Hepatocyte (in vitro differentiated cells): ENCODE data around the gene UBALD2. TPM values are rescaled to one million over a fixed set of nuclear protein-coding genes. Genes with fewer than 3 reads are reported as not detected.

ENCODE experiments used
- DNase-seq: peaks from one replicate; pipeline ENCODE4 v3.0.0-alpha.2; 2016; ENCODE audit warnings: low spot score
- H2AFZ ChIP-seq: fragments of 200-600 bp; sonication (generic); 2 replicates; pipeline ENCODE4 v1.6.0; 2016; ENCODE audit warnings: antibody characterized with exemption, mild to moderate bottlenecking
- H3K27ac ChIP-seq: fragments of 200-600 bp; sonication (generic); 2 replicates; pipeline ENCODE4 v1.5.1; 2016; ENCODE audit warnings: mild to moderate bottlenecking
- H3K27me3 ChIP-seq: fragments of 200-600 bp; sonication (generic); 2 replicates; pipeline ENCODE4 v1.6.1; 2016
- H3K36me3 ChIP-seq: fragments of 200-600 bp; sonication (generic); replicated peaks from 2 replicates; pipeline ENCODE4 v1.5.1; 2016; ENCODE audit warnings: low read depth; ENCODE audit not compliant: insufficient read depth
- H3K4me1 ChIP-seq: fragments of 200-600 bp; sonication (generic); 2 replicates; pipeline ENCODE4 v1.5.1; 2016; ENCODE audit warnings: mild to moderate bottlenecking, moderate library complexity; ENCODE audit not compliant: insufficient read depth
- H3K4me2 ChIP-seq: fragments of 200-600 bp; sonication (generic); 2 replicates; pipeline ENCODE4 v1.6.0; 2016
- H3K4me3 ChIP-seq: fragments of 200-600 bp; sonication (generic); 2 replicates; pipeline ENCODE4 v1.5.1; 2016; ENCODE audit warnings: mild to moderate bottlenecking
- H3K79me2 ChIP-seq: fragments of 200-600 bp; sonication (generic); 2 replicates; pipeline ENCODE4 v1.6.0; 2017; ENCODE audit warnings: mild to moderate bottlenecking
- H3K9me2 ChIP-seq: fragments of 200-600 bp; sonication (generic); replicated peaks from 2 replicates; pipeline ENCODE4 v1.6.0; 2017; ENCODE audit warnings: mild to moderate bottlenecking; ENCODE audit not compliant: insufficient read depth
- H3K9me3 ChIP-seq: fragments of 200-600 bp; sonication (generic); 2 replicates; pipeline ENCODE4 v1.5.1; 2016; ENCODE audit warnings: low read depth, mild to moderate bottlenecking
- H4K20me1 ChIP-seq: fragments of 200-600 bp; sonication (generic); 2 replicates; pipeline ENCODE4 v1.6.0; 2016; ENCODE audit warnings: mild to moderate bottlenecking; ENCODE audit not compliant: insufficient read depth, poor library complexity, severe bottlenecking
- CTCF ChIP-seq: fragments of 200-600 bp; sonication (generic); IDR thresholded peaks from 2 replicates; pipeline ENCODE4 v1.5.1; 2016; ENCODE audit warnings: antibody characterized with exemption, mild to moderate bottlenecking; ENCODE audit not compliant: poor library complexity
- EZH2 ChIP-seq: fragments of 200-600 bp; sonication (generic); IDR thresholded peaks from 2 replicates; pipeline ENCODE4 v1.6.1; 2016; ENCODE audit warnings: antibody characterized with exemption, mild to moderate bottlenecking, borderline replicate concordance
- EZH2phosphoT487 ChIP-seq: fragments of 200-600 bp; sonication (generic); IDR thresholded peaks from one replicate; pipeline ENCODE4 v1.6.1; 2018; ENCODE audit warnings: antibody characterized with exemption, mild to moderate bottlenecking, low read depth, moderate library complexity; ENCODE audit not compliant: unreplicated experiment, severe bottlenecking
- WGBS: methylation state at CpG from one replicate; pipeline ENCODE4 v1.1.6; 2016; ENCODE audit warnings: low lambda C conversion rate; ENCODE audit errors: missing lambda C conversion rate; 5-methylcytosine and 5-hydroxymethylcytosine counted together
- polyA plus RNA-seq: library from polyadenylated mRNA; unstranded; fragments of >200 nt; fragmentation: Nextera tagmentation; extraction: Ambion mirVana; gene quantifications from 2 replicates; pipeline ENCODE4 v1.2.1, GENCODE V29; 2016
- total RNA-seq: library from RNA; depleted of rRNA; stranded (reverse); fragments of >200 nt; gene quantifications from 2 replicates; pipeline ENCODE4 v1.2.3, GENCODE V29; 2014

UBALD2 gene
- total and polyA plus RNA-seq, 2 experiments from 2014 or later = 10.2 to 13.1 TPM

GRCh38 chr17:76274112-76274956 lies 9.2 kb downstream of the UBALD2 start:
- Histone ChIP-seq H3K27me3 (no peaks in the 10 kb centered on the region), H4K20me1 (no peaks in the 10 kb centered on the region), H3K4me1 (peaks cover 11% of the 10 kb centered on the region), H3K4me3 (no peak overlapping the region), H3K9me3 (no peaks in the 10 kb centered on the region), H3K36me3 (no peaks in the 10 kb centered on the region), H3K27ac (no peak overlapping the region), H3K79me2 (peaks cover 2% of the 10 kb centered on the region), H3K9me2 (no peaks in the 10 kb centered on the region), H2AFZ (no peak overlapping the region), H3K4me2 (no peak overlapping the region)
- DNase-seq = no peak
- 79% methylated on average over 19 of the region's 21 CpGs for WGBS
- no peak for TF ChIP-seq CTCF
- TF ChIP-seq EZH2 = no peak
- TF ChIP-seq EZH2phosphoT487 = no peak

- H3K27me3 ChIP-seq = no peaks in the 10 kb centered on the region
- TF ChIP-seq CTCF (no peak), EZH2 (no peak), EZH2phosphoT487 (no peak)
- no peak overlapping the region for H3K4me2 ChIP-seq
- H3K27ac ChIP-seq = no peak overlapping the region
- H3K9me3 ChIP-seq = no peaks in the 10 kb centered on the region
- H3K9me2 ChIP-seq = no peaks in the 10 kb centered on the region
- no peaks in the 10 kb centered on the region for H4K20me1 ChIP-seq
- DNase-seq = no peak
- H2AFZ ChIP-seq = no peak overlapping the region
- WGBS = 94% methylated on average over 19 of the region's 22 CpGs
- H3K4me3 ChIP-seq = no peak overlapping the region
- peaks cover 11% of the 10 kb centered on the region for H3K4me1 ChIP-seq
- no peaks in the 10 kb centered on the region for H3K79me2 ChIP-seq
- no peaks in the 10 kb centered on the region for H3K36me3 ChIP-seq
Measured at GRCh38 chr17:76275382-76276068, 10.4 kb downstream of the UBALD2 start.

GRCh38 chr17:76276069-76276431 lies 10.9 kb downstream of the UBALD2 start:
- 98% methylated on average over 9 of the region's 11 CpGs for WGBS
- H2AFZ ChIP-seq = no peak overlapping the region
- peaks cover 11% of the 10 kb centered on the region for H3K4me1 ChIP-seq
- no peaks in the 10 kb centered on the region for H3K36me3 ChIP-seq
- no peak overlapping the region for H3K4me2 ChIP-seq
- H3K9me3 ChIP-seq = no peaks in the 10 kb centered on the region
- no peak for DNase-seq
- no peaks in the 10 kb centered on the region for H3K79me2 ChIP-seq
- no peaks in the 10 kb centered on the region for H4K20me1 ChIP-seq
- H3K9me2 ChIP-seq = no peaks in the 10 kb centered on the region
- no peaks in the 10 kb centered on the region for H3K27me3 ChIP-seq
- H3K27ac ChIP-seq = no peak overlapping the region
- no peak overlapping the region for H3K4me3 ChIP-seq
- TF ChIP-seq CTCF (no peak), EZH2 (no peak), EZH2phosphoT487 (no peak)
